NCI-H187 treated with DMSO at 0.1 percent for 48 hours (cell line): ENCODE results near the gene KCNMB1.

Experiments used
- DNase-seq: peaks from one replicate; lab custom pipeline; 2025; lab: John Stamatoyannopoulos, UW

KCNMB1 gene

DNA sequence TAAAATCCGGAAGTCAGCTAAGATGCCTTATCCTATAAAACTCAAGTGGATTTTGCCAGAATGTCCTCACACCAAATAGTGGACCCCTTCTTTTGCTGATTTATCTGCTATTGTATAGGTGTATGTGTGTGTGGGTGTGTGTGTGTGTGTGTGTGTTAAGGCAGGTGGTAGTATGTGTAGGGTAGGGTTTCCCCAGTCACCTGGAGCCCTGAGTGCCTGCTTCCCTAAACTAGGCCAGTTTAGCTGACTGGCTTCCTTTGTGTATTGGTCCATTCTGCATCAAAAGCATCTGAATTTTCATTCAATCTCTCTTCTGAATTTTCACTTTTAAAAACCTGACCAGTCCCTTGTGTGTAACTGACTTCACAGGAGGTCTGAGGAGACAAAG, 49.4 kb downstream of the KCNMB1 start:
- no peak for DNase-seq

DNA sequence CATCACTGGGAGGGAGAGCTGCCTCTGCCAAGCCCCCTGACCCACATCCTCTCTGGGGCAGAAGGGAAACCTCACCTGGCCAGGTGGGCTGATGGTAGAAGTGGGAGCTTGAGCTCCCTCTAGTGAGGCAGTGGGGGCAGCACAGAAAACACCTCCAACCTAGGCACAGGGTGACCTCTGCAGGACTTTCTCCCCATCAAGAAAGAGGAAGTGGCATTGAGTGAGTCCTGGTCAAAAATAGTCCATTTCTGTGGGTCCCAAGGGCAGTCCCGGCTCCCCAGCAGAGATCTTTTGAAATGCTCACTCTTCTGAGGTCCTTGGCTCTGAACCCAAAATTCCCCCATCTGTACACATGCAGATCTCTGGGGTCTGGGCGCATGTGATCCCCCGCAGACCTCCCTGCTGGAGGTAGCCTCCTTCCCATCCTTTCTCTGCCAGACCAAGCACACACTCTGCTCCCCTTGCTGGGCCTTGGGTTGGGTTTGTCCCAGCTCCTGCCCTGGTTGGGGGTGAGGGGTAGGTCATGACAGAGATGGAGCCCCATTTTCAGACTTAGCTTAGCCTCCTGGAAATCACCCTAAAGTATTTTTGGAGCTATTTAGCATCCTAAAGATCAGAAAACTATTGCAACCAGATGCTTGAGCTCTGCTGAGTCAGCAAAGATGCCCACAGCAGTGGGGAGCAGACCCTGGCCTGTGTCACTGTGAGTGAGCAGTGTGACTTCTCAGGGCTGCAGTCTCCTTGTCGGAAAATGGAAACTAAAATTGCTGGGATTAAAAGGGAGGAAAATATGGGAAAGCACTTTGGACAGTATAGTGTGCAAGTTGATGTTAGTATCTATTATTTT, 50.0 kb downstream of the KCNMB1 start:
- no peak for DNase-seq

GRCh38 chr5:170338291-170338690, 50.9 kb downstream of the KCNMB1 start:
- DNase-seq, result no peak

- no peak for DNase-seq
Observed at GRCh38 chr5:170337045-170337733, 52.0 kb downstream of the KCNMB1 start.

DNA sequence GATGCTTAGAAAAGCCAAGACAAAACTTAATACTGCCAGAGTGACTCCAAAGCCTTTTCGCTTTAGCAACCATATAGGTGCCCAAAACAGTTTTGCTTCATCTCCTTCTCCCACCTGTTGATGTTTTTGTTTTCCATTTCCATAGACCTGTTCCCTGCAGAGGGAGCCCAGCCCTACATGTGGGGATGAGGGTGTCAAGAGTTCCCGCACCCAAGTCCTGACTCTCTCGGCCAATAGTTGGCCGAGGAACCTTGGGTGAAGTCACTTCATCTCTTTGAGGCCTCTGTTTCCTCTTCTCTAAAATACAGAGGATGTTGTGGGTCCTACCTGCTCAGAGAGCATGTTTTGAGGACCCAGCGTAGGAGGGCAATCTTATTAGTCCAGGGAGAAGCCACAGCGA, 53.1 kb downstream of the KCNMB1 start:
- no peak for DNase-seq

GRCh38 chr5:170334626-170335025, 54.5 kb downstream of the KCNMB1 start:
- no peak for DNase-seq

- DNase-seq, result no peak
Observed at GRCh38 chr5:170333161-170333910, 55.8 kb downstream of the KCNMB1 start.

GRCh38 chr5:170332058-170332457, 57.1 kb downstream of the KCNMB1 start:
- DNase-seq, result no peak

DNA sequence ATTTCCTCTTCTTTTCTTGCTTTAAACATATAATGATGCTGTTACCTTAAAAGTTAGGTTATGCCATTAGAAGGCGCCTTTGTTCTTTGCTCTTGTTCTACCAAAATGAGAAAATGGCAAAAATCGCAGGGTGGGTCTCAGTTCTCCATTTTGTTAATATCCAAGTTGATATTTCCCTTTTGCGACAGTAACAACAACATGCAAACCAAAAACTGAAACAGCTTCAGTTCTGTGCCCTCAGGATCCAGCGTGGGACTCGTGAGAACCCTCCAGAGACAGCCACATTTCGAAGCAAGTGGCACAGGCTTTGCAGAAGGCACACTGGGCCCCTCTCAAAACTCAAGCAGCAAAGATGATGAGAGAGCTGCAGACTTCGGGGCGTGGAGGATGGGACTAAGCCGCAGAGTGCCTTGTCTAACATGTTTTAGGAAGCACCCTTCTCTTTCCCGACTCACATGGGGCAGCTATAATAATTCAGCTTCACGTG, 58.6 kb downstream of the KCNMB1 start:
- no peak for DNase-seq

GRCh38 chr5:170329524-170329923, 59.6 kb downstream of the KCNMB1 start:
- no peak for DNase-seq

- DNase-seq, result no peak
Observed at GRCh38 chr5:170327829-170328228, 61.3 kb downstream of the KCNMB1 start.

GRCh38 chr5:170327168-170327567, 62.0 kb downstream of the KCNMB1 start:
- DNase-seq, result no peak
